IMR-90 (cell line): ENCODE results near the gene VRTN. TPM values are rescaled to one million over a fixed set of nuclear protein-coding genes. Genes with fewer than 3 reads are reported as not detected.

Experiments used
- ATAC-seq: fragments of 200-7000 bp; cut with Tn5 transposase; 2 replicates; pipeline ENCODE4 v1.9.1; 2020; ENCODE audit warnings: low read depth, mild to moderate bottlenecking, moderate library complexity
- BruUV-seq: library from RNA; stranded (reverse); fragments of 400-500 nt; replicated peaks from 2 replicates; lab custom pipeline; 2021; lab: Mats Ljungman, UMichigan
- CTCF ChIA-PET: fragments of 300-600 bp; formaldehyde crosslinking; extraction: SDS; loops from one replicate; lab custom pipeline; 2021; ENCODE audit warnings: antibody characterized with exemption; lab: Yijun Ruan, JAX
- POLR2A ChIA-PET: fragments of 300-600 bp; sonication (Branson Sonifier 250); formaldehyde crosslinking; loops from one replicate; lab custom pipeline; 2022; ENCODE audit warnings: antibody characterized with exemption; ENCODE audit not compliant: unreplicated experiment; lab: Charles Lee
- DNase-seq: peaks from one replicate; pipeline ENCODE4 v3.0.0; 2013
- H2AFZ ChIP-seq: replicated peaks from 2 replicates; pipeline ENCODE3; 2013; ENCODE audit warnings: low read length, mild to moderate bottlenecking; ENCODE audit not compliant: poor library complexity
- H2AK5ac ChIP-seq: 2 replicates; pipeline ENCODE4 v1.6.1; 2013; ENCODE audit warnings: low read depth, low read length, inconsistent platforms
- H2AK9ac ChIP-seq: replicated peaks from 2 replicates; pipeline ENCODE3; 2013; ENCODE audit warnings: mild to moderate bottlenecking, low read depth, low read length, moderate library complexity; ENCODE audit not compliant: poor library complexity
- H2BK120ac ChIP-seq: 2 replicates; pipeline ENCODE4 v1.6.1; 2013; ENCODE audit warnings: low read depth, low read length, inconsistent platforms
- H2BK15ac ChIP-seq: 3 replicates; pipeline ENCODE4 v1.6.1; 2013; ENCODE audit warnings: low read depth, low read length, inconsistent platforms
- H2BK20ac ChIP-seq: 2 replicates; pipeline ENCODE4 v1.6.1; 2013; ENCODE audit warnings: low read depth, mild to moderate bottlenecking, inconsistent platforms, low read length, moderate library complexity
- H2BK5ac ChIP-seq: 2 replicates; pipeline ENCODE4 v1.6.1; 2013; ENCODE audit warnings: mild to moderate bottlenecking, low read depth, low read length, inconsistent platforms; ENCODE audit not compliant: poor library complexity, severe bottlenecking
- H3K14ac ChIP-seq: replicated peaks from 2 replicates; pipeline ENCODE4 v1.6.1; 2013; ENCODE audit warnings: low read depth, low read length, inconsistent platforms
- H3K18ac ChIP-seq: 2 replicates; pipeline ENCODE4 v1.6.1; 2013; ENCODE audit warnings: low read depth, low read length, control low read depth
- H3K23ac ChIP-seq: 2 replicates; pipeline ENCODE4 v1.6.1; 2013; ENCODE audit warnings: low read depth, low read length, inconsistent platforms
- H3K27ac ChIP-seq: 2 replicates; pipeline ENCODE4 v1.5.1; 2013; ENCODE audit warnings: mild to moderate bottlenecking, control low read depth, low read length; ENCODE audit not compliant: insufficient read depth
- H3K27me3 ChIP-seq: 2 replicates; pipeline ENCODE4 v1.6.1; 2013; ENCODE audit warnings: low read length; ENCODE audit not compliant: control insufficient read depth, insufficient read depth
- H3K36me3 ChIP-seq: 2 replicates; pipeline ENCODE4 v1.6.1; 2013; ENCODE audit warnings: low read length, mixed read lengths; ENCODE audit not compliant: control insufficient read depth, insufficient read depth
- H3K4ac ChIP-seq: 2 replicates; pipeline ENCODE4 v1.6.1; 2013; ENCODE audit warnings: low read depth, low read length, inconsistent platforms
- H3K4me1 ChIP-seq: 2 replicates; pipeline ENCODE4 v1.6.1; 2013; ENCODE audit warnings: low read length, mixed read lengths; ENCODE audit not compliant: control insufficient read depth, insufficient read depth
- H3K4me2 ChIP-seq: 2 replicates; pipeline ENCODE4 v1.6.1; 2013; ENCODE audit warnings: low read depth, mild to moderate bottlenecking, control low read depth, low read length, moderate library complexity
- H3K4me3 ChIP-seq: 2 replicates; pipeline ENCODE4 v1.5.1; 2013; ENCODE audit warnings: low read depth, mild to moderate bottlenecking, control low read depth, low read length, moderate library complexity; ENCODE audit not compliant: insufficient read depth
- H3K56ac ChIP-seq: 2 replicates; pipeline ENCODE4 v1.6.1; 2013; ENCODE audit warnings: low read length, inconsistent platforms; ENCODE audit not compliant: insufficient read depth; ENCODE audit errors: extremely low read depth
- H3K79me1 ChIP-seq, 2 experiments: 2 replicates each; pipeline ENCODE4 v1.6.1; 2013; ENCODE audit warnings: low read length in 2 of 2, inconsistent platforms in 1 of 2, low read depth in 1 of 2
- H3K9ac ChIP-seq: 2 replicates; pipeline ENCODE4 v1.6.1; 2013; ENCODE audit warnings: low read depth, low read length, control low read depth
- H3K9me1 ChIP-seq: 2 replicates; pipeline ENCODE4 v1.6.1; 2013; ENCODE audit warnings: low read length, inconsistent platforms; ENCODE audit not compliant: insufficient read depth
- H3K9me3 ChIP-seq: 2 replicates; pipeline ENCODE4 v1.6.1; 2013; ENCODE audit warnings: low read length; ENCODE audit not compliant: control insufficient read depth, insufficient read depth
- H4K20me1 ChIP-seq: 2 replicates; pipeline ENCODE4 v1.6.1; 2013; ENCODE audit warnings: low read length, inconsistent platforms; ENCODE audit not compliant: insufficient read depth
- H4K5ac ChIP-seq: 2 replicates; pipeline ENCODE4 v1.6.1; 2013; ENCODE audit warnings: mild to moderate bottlenecking, low read depth, low read length, control low read depth
- H4K8ac ChIP-seq, 2 experiments: 2 replicates each; pipeline ENCODE4 v1.6.1; 2013; ENCODE audit warnings: low read depth in 2 of 2, low read length in 2 of 2, control low read depth in 1 of 2, inconsistent platforms in 1 of 2
- H4K91ac ChIP-seq: 2 replicates; pipeline ENCODE4 v1.6.1; 2013; ENCODE audit warnings: low read depth, low read length, inconsistent platforms; ENCODE audit not compliant: insufficient read depth
- BHLHE40 ChIP-seq: fragments of 150-350 bp; IDR thresholded peaks from 2 replicates; pipeline ENCODE4 v1.6.1; 2016; ENCODE audit warnings: mild to moderate bottlenecking, low read depth, low read length
- CEBPB ChIP-seq: IDR thresholded peaks from 2 replicates; pipeline ENCODE4 v1.6.1; 2012; ENCODE audit warnings: low read depth, low read length, improper control_type of control experiment
- CHD1 ChIP-seq: IDR thresholded peaks from 2 replicates; pipeline ENCODE4 v1.6.1; 2012; ENCODE audit warnings: low read depth, low read length, improper control_type of control experiment
- FOS ChIP-seq: fragments of 150-350 bp; IDR thresholded peaks from 2 replicates; pipeline ENCODE4 v1.6.1; 2016; ENCODE audit warnings: low read depth, low read length
- MAFK ChIP-seq: IDR thresholded peaks from 2 replicates; pipeline ENCODE4 v1.6.1; 2012; ENCODE audit warnings: low read depth, low read length, improper control_type of control experiment
- MAZ ChIP-seq: IDR thresholded peaks from 2 replicates; pipeline ENCODE4 v1.6.1; 2012; ENCODE audit warnings: low read depth, mild to moderate bottlenecking, low read length, improper control_type of control experiment, moderate library complexity, borderline replicate concordance
- MXI1 ChIP-seq: IDR thresholded peaks from 2 replicates; pipeline ENCODE4 v1.6.1; 2012; ENCODE audit warnings: low read depth, mild to moderate bottlenecking, low read length, moderate library complexity, borderline replicate concordance
- POLR2A ChIP-seq: IDR thresholded peaks from 2 replicates; pipeline ENCODE4 v1.6.1; 2012; ENCODE audit warnings: mild to moderate bottlenecking, low read depth, low read length
- RAD21 ChIP-seq: IDR thresholded peaks from 2 replicates; pipeline ENCODE4 v1.6.1; 2012; ENCODE audit warnings: low read length, improper control_type of control experiment
- RCOR1 ChIP-seq: IDR thresholded peaks from 2 replicates; pipeline ENCODE4 v1.6.1; 2012; ENCODE audit warnings: mild to moderate bottlenecking, low read length, improper control_type of control experiment; ENCODE audit not compliant: insufficient replicate concordance
- RFX5 ChIP-seq: IDR thresholded peaks from 2 replicates; pipeline ENCODE4 v1.8.0; 2012; ENCODE audit warnings: low read depth, mild to moderate bottlenecking, low read length, moderate library complexity
- SMC3 ChIP-seq: fragments of 150-350 bp; IDR thresholded peaks from 2 replicates; pipeline ENCODE4 v1.6.1; 2016; ENCODE audit warnings: low read depth, mild to moderate bottlenecking, antibody characterized with exemption, low read length, moderate library complexity
- WGBS, 2 experiments: methylation state at CpG; one replicate each; pipeline versions ENCODE4 v1.1.5 to v1.1.7; 2013; ENCODE audit warnings: missing lambda C conversion rate in 2 of 2; ENCODE audit not compliant: insufficient read length in 1 of 2; ENCODE audit errors: extremely low coverage in 2 of 2; 5-methylcytosine and 5-hydroxymethylcytosine counted together
- dilution Hi-C: fragments of 300-500 bp; cut with HindIII; formaldehyde crosslinking; loops from one replicate; pipeline ENCODE4 v1.14.3; 2018; ENCODE audit warnings: low sequenced_read_pairs; ENCODE audit not compliant: unreplicated experiment
- in situ Hi-C: fragments of 300-500 bp; cut with MboI; formaldehyde crosslinking; loops from 3 replicates; pipeline ENCODE4 v1.14.3; 2019; ENCODE audit warnings: low sequenced_read_pairs, inconsistent platforms, mixed read lengths
- intact Hi-C: fragments of 100-400 bp; cut with micrococcal nuclease; formaldehyde crosslinking; loops from 2 replicates; pipeline ENCODE4 v1.10.0; 2022
- polyA plus RNA-seq, 3 experiments: library from polyadenylated mRNA; depleted of rRNA; stranded (reverse); fragments of >200 nt; gene quantifications; 2 replicates each; pipeline ENCODE4 v1.2.3, GENCODE V29; 2012; ENCODE audit warnings: low replicate concordance in 1 of 3
- total RNA-seq: library from RNA; depleted of rRNA; stranded (reverse); fragments of >200 nt; gene quantifications from 2 replicates; pipeline ENCODE4 v1.2.3, GENCODE V29; 2012
- TF ChIP-seq, protein P1 (sequence below): fragments of 150-350 bp; IDR thresholded peaks from 2 replicates; pipeline ENCODE4 v1.6.1; 2017; ENCODE audit warnings: mild to moderate bottlenecking, antibody characterized with exemption, low read length, low read depth
- TF ChIP-seq, protein P2 (sequence below): conservative IDR thresholded peaks from 2 replicates; pipeline ENCODE4 v1.5.1; 2012; ENCODE audit warnings: mild to moderate bottlenecking, low read depth, low read length, improper control_type of control experiment
- TF ChIP-seq, protein P3 (sequence below): fragments of 150-350 bp; IDR thresholded peaks from 2 replicates; pipeline ENCODE4 v1.6.1; 2016; ENCODE audit warnings: low read depth, mild to moderate bottlenecking, low read length, moderate library complexity, borderline replicate concordance

The VRTN gene
- total and polyA plus RNA-seq, 2 of the 4 experiments (the other 2 are of a cell fraction): not detected

DNA sequence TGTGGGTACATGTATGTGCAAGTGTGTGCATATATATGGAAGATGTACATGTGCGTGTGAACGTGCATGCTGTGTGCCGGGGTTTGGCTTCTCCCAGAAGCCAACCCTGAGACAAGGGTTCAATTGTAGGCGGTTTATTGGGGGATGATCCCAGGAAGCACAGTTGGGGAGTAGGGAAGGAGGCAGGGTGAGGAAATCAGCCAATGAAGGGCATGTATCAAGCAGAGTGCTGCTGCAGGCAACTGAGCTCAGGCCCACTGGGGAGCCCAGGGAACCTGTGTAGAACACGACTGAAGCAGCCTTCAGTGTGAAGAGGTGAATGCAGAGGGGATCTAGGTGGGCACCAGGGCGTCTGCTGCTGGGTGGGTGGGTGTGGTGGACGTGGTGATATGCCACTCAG, 56.2 kb downstream of the VRTN start:
- Histone ChIP-seq H4K91ac (no peak overlapping the region), H3K56ac (no peak overlapping the region), H3K9me3 (no peaks in the 10 kb centered on the region), H3K4ac (no peak overlapping the region), H2AK9ac (peak overlapping the region; percentile 28), H3K9ac (no peak overlapping the region), H3K23ac (no peak overlapping the region), H3K14ac (no peak overlapping the region), H4K20me1 (no peaks in the 10 kb centered on the region), H4K5ac (no peak overlapping the region), H3K4me1 (peaks cover 4% of the 10 kb centered on the region), H2BK20ac (no peak overlapping the region), H2BK5ac (no peak overlapping the region), H3K27me3 (peaks cover 68% of the 10 kb centered on the region), H3K4me2 (no peak overlapping the region), H2AK5ac (no peak overlapping the region), H3K9me1 (no peaks in the 10 kb centered on the region), H2BK15ac (no peak overlapping the region), H3K79me1 (no peaks in the 10 kb centered on the region), H2AFZ (no peak overlapping the region), H3K18ac (no peak overlapping the region), H4K8ac (no peak overlapping the region), H3K27ac (no peak overlapping the region), H3K36me3 (no peaks in the 10 kb centered on the region), H2BK120ac (no peak overlapping the region), H3K4me3 (no peak overlapping the region)
- CTCF ChIA-PET: no interaction called here
- TF ChIP-seq POLR2A: no peak
- no peak for TF ChIP-seq BHLHE40
- TF ChIP-seq, protein P1, sequence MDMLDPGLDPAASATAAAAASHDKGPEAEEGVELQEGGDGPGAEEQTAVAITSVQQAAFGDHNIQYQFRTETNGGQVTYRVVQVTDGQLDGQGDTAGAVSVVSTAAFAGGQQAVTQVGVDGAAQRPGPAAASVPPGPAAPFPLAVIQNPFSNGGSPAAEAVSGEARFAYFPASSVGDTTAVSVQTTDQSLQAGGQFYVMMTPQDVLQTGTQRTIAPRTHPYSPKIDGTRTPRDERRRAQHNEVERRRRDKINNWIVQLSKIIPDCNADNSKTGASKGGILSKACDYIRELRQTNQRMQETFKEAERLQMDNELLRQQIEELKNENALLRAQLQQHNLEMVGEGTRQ: no peak
- no peak for TF ChIP-seq RCOR1
- TF ChIP-seq, protein P2, sequence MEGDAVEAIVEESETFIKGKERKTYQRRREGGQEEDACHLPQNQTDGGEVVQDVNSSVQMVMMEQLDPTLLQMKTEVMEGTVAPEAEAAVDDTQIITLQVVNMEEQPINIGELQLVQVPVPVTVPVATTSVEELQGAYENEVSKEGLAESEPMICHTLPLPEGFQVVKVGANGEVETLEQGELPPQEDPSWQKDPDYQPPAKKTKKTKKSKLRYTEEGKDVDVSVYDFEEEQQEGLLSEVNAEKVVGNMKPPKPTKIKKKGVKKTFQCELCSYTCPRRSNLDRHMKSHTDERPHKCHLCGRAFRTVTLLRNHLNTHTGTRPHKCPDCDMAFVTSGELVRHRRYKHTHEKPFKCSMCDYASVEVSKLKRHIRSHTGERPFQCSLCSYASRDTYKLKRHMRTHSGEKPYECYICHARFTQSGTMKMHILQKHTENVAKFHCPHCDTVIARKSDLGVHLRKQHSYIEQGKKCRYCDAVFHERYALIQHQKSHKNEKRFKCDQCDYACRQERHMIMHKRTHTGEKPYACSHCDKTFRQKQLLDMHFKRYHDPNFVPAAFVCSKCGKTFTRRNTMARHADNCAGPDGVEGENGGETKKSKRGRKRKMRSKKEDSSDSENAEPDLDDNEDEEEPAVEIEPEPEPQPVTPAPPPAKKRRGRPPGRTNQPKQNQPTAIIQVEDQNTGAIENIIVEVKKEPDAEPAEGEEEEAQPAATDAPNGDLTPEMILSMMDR: no peak
- no peak for TF ChIP-seq MXI1
- TF ChIP-seq CEBPB: no peak
- no peak for TF ChIP-seq RFX5
- TF ChIP-seq MAZ: no peak
- no peak for TF ChIP-seq RAD21
- TF ChIP-seq MAFK: no peak
- no peak for TF ChIP-seq SMC3
- no peak for TF ChIP-seq FOS
- TF ChIP-seq, protein P3, sequence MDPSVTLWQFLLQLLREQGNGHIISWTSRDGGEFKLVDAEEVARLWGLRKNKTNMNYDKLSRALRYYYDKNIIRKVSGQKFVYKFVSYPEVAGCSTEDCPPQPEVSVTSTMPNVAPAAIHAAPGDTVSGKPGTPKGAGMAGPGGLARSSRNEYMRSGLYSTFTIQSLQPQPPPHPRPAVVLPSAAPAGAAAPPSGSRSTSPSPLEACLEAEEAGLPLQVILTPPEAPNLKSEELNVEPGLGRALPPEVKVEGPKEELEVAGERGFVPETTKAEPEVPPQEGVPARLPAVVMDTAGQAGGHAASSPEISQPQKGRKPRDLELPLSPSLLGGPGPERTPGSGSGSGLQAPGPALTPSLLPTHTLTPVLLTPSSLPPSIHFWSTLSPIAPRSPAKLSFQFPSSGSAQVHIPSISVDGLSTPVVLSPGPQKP: no peak
- no peak for TF ChIP-seq CHD1
- DNase-seq (no peak), ATAC-seq (no peak)
- intact Hi-C loops (no loop called here), dilution Hi-C loops (no loop called here), in situ Hi-C loops (no loop called here)
- WGBS, 2 experiments: 75% methylated on average over 5 of the region's 7 CpGs; no CpG with 5 or more reads in 1 of the 2 experiments
- POLR2A ChIA-PET: no interaction called here
- no TSS peak for BruUV-seq
